ENCODE measurements around the gene BRSK1.
A peak's percentile ranks its signal among the peaks of the same experiment; 100 is the strongest.

The BRSK1 gene

DNA sequence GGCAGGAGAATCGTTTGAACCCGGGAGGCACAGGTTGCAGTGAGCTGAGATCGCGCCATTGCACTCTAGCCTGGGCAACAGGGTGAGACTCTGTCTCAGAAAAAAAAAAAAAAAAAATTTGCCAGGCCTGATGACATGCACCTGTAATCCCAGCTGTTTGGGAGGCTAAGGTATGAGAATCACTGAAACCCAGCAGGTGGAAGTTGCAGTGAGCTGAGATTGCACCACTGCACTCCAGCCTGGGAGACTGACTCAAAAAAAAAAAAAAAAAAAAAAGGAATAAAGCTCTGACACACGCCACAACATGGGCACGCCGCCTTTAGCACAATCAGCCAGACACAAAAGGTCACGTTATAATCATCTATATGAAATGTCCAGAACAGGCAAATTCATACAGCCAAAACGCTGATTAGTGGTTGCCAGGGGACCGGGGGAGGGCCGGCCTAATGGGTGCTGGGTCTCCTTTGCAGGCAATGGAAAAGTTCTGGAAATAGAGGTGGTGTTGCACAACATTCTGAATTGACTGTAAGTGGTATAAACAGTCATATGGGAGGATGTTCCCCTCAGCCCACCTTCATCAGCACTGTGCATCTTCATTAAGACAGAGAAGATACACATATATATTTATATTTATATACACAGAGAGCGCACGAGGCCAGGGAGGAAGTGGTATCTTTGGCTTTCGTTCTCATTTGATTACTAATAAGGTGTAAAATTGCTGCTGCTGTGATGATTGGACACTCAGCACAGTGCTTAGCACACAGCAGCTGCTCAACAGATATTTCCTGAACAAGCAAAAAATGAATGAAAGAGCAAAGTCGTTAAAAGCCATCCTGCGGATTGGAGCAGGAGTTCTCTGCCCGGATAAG, 7.7 kb upstream of the BRSK1 start:
- no peak for DNase-seq

- no peak for DNase-seq
Measured at GRCh38 chr19:55276720-55277430, 6.9 kb upstream of the BRSK1 start.

GRCh38 chr19:55277494-55277893, 6.3 kb upstream of the BRSK1 start:
- DNase-seq: no peak

- DNase-seq: no peak
Measured at GRCh38 chr19:55278391-55279135, 5.2 kb upstream of the BRSK1 start.

DNA sequence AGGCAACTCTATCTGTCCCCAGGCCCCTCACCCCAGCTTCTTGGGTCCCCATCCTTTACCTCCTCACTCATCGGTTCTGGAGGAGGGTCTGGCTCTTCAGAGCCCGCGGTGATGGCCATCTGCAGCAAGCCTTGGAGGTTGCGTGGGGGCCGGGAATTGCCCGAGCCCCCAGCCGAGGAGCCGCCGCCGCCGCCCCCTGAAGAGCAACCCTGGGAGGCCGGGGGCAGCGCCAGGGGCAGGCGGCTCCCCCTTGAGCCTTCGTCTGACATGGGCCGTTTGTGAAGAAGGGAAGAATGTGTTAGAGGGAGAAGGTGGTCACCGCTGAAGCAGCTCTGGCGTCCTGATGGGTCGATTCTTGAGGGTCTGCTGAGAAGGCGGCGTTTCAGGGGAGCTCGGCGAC, 4.5 kb upstream of the BRSK1 start:
- DNase-seq: no peak

GRCh38 chr19:55279770-55280643, 3.8 kb upstream of the BRSK1 start, which contains the start of gene HSPBP1:
TSS of gene HSPBP1 (minus strand) at chr19:55280110. CDS start at chr19:55279608, 502 bp downstream.
- DNase-seq: peak; percentile 95 to 97

DNA sequence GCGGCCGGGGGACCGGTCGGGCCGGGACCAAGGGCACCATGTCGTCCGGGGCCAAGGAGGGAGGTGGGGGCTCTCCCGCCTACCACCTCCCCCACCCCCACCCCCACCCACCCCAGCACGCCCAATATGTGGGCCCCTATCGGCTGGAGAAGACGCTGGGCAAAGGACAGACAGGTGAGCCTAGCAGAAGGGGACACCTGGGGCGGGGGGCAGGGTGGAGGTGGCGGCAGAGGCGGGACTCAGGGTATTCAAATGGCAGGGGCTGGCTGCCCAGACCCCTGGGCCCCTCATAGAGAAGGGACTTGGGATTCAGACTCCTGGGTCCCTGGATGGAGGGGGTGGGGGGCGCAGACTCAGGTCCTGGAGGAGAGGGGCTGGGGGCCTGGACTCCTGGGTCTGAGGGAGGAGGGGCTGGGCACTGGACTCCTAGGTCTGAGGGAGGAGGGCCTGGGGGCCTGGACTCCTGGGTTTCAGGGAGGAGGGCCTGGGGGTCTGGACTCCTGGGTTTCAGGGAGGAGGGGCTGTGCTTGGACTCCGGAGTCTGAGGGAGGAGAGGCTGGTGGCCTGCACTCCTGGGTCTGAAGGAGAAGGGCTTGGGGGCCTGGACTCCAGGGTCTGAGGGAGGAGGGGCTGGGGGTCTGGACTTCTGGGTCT, 735 bp downstream of the BRSK1 start:
- no peak for DNase-seq

DNA sequence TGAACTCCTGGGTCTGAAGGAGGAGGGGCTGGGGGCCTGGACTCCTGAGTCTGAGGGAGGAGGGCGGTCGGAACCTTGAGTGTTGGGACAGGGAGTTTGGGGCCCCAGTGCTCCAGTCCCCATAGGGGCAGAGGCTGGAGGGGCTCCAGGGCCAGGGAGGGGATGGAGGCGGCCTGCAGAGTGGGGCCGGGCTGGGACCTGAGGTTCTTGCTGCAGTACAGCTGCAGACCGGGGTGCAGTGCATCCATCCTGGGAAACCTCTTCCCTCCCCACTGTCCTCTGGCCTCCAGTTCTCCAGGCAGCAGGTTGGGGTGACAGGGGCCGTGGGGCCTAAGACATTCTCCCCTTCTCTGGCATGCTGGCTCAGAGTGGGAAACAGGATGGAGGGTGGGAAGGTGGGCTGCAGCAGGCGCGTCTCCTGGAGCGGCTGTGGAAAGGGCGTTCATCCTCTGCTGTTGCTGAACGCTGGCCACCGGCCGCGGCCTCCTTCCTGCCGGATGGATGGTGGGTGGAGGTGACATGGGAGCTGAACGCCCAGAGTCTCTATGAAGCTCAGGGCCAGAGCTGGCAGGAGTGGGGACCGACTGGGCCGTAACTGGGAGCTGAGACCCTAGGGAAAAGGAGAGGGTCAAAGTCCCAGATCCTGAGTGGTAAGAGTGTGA, 1.6 kb downstream of the BRSK1 start:
- no peak for DNase-seq

GRCh38 chr19:55287361-55288079, 3.7 kb downstream of the BRSK1 start:
- no peak for DNase-seq

DNA sequence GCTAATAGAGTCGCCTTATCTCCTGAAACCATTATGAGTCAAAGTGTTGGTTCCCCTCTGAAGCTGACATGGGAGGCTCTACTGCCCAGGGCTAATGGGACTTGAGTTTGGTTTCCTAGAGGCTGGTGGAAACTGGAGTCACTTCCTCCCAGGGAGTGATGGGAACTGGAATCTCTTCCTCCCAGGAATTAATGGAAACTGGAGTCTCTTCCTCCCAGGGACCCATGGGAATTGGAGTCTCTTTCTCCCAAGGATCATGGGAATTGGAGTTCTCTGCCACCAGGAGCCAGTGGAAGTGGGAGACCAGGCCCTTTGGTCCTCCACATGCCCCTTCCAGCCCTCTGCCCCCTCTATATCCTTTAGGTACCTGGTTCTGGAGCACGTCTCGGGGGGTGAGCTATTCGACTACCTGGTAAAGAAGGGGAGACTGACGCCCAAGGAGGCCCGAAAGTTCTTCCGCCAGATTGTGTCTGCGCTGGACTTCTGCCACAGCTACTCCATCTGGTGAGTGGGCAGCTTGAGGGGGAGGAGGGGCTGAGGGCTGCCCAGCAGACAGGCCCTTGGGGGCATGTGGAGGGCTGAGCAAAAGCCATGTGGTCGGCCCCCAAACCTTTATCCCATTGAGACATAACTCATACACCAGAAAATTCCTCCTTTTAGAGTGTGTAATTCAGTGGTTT, 5.5 kb downstream of the BRSK1 start:
- peak in 1 of 2 experiments; percentile 22 for DNase-seq

DNA sequence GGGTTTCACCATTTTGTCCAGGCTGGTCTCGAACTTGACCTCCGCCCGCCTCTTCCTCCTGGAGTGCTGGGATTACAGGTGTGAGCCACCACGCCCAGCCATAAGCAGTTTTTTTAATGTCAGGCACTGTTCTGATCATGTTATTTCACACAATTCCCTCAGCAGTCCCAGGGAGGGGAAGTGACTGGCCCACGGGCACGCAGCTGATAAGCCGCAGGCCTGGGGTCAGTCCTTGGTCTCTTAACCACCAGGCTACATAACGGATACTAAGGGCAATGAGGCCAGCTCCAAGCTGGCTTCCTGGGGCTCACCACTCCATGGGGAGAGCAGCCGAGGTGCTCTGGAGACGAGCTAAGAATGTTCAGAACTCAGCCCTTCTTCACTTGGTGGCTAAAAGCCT, 13.5 kb downstream of the BRSK1 start:
- DNase-seq: no peak

DNA sequence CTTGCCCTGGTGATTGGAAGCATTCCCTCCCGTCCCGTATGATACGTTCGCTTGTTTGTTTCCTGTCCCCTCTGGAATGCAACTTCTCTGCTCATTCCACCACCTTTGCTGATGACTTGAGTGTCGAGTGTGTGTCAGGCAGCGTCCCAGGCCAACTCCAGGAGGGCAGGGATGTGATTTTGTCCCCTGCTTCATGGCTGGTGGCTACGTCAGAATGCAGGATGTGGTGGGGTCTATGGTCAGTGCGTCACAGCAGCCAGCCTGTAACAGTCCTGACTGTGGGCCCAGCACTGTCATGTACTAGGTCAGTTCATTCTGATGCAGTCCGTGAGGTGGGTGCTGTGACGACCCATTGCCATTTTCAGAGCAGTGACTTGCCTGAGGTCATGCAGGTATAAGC, 16.2 kb downstream of the BRSK1 start:
- no peak for DNase-seq

DNA sequence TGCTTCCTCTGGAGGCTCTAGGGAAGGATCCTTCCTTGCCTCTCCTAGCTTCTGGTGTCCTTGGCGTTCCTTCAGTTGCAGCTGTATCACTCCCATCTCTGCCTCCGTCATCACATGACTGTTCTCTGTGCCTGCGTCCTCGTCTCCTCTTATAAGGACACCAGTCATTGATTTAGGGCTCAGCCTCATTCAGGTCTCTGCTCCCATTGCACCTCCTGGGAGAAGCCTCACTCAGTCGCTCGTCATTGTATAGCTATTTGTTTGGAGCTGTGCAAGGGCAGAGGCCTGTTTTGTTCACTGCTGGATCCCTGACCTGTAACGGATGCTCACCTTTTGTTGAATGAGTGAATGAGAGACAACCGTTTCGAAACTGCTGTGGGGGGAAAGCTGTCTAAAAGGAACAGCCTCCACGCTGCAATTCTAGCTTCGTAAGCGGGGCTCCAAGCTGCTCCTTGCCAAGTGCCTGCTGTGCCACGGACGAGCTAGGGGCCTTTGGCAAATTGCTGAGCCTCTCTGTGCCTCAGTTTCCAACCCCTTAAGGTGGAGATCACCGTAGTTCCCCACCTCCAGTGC, 17.2 kb downstream of the BRSK1 start:
- no peak for DNase-seq

- no peak for DNase-seq
Measured at GRCh38 chr19:55301459-55302317, 17.9 kb downstream of the BRSK1 start.

GRCh38 chr19:55302318-55302703, 18.5 kb downstream of the BRSK1 start:
- DNase-seq: no peak

GRCh38 chr19:55303477-55303876, 19.7 kb downstream of the BRSK1 start:
- no peak for DNase-seq

- no peak for DNase-seq
Measured at GRCh38 chr19:55304279-55304978, 20.6 kb downstream of the BRSK1 start.

DNA sequence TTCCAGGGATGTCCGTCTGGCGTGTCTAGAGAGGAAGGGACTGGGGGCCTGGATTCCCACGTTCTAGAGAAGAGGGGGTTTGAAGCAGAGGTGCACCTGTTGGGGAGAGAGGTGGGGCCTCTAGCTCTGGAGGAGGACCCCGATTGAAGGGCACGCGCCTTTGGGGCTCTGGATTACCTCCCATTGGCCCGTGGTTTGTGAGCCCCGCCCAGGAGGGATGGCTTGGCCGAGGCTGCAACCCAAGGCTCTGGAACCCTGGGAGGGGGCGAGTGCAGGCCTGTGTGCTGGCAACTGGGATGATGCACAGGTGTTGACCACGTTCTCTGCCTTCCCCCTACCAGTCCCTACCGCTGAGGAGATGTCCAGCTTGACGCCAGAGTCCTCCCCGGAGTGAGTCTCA, 21.2 kb downstream of the BRSK1 start:
- DNase-seq: no peak

Measured in NCI-H446 (cell line).